Measurements from ENCODE around the gene FMO5.
"Not testable (repeated sequence)": the region's sequence is repeated elsewhere in the genome, so short reads cannot be mapped to it uniquely, and the experiment has no call there.

FMO5 gene

DNA sequence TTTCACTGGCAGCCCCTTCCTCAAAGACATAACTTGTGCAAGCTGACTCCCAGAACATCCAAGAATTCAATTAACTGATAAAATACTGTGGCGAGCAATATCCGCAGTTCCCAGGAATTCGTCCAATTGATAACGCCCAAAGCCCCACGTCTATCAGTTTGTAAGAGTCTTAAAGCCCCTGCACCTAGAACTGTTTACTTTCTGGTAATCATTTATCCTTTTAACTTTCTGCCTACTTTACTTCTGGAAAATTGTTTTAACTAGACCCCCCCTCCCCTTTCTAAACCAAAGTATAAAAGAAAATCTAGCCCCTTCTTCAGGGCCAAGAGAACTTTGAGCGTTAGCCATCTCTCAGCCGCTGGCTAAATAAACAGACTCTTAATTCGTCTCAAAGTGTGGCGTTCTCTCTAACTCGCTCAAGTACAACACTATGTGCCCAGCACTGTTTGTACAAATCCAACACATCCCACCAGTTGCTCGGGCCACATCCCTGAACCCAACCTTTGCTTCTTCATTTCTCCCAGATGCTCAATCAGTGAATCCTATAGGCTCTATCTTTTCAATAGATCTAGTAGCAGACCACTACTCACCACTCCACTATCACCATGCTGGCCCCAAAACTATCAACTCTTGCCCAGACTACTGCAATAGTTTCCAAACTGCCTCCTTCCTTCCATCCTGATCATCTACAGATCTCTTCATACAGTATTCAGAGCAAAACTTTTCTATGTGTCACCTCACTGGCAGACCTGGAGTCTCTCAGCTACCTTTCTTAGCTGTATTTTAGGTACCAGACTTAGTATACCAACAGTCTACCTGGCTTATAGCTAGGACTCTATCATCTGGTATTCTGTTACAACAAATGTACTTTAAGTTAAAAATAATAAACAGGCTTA, 14.0 kb upstream of the FMO5 start:
- no peak for DNase-seq (ENCODE audit: low read depth)

GRCh38 chr1:147238053-147238902, 13.1 kb upstream of the FMO5 start:
- DNase-seq (ENCODE audit: low read depth): no peak

DNA sequence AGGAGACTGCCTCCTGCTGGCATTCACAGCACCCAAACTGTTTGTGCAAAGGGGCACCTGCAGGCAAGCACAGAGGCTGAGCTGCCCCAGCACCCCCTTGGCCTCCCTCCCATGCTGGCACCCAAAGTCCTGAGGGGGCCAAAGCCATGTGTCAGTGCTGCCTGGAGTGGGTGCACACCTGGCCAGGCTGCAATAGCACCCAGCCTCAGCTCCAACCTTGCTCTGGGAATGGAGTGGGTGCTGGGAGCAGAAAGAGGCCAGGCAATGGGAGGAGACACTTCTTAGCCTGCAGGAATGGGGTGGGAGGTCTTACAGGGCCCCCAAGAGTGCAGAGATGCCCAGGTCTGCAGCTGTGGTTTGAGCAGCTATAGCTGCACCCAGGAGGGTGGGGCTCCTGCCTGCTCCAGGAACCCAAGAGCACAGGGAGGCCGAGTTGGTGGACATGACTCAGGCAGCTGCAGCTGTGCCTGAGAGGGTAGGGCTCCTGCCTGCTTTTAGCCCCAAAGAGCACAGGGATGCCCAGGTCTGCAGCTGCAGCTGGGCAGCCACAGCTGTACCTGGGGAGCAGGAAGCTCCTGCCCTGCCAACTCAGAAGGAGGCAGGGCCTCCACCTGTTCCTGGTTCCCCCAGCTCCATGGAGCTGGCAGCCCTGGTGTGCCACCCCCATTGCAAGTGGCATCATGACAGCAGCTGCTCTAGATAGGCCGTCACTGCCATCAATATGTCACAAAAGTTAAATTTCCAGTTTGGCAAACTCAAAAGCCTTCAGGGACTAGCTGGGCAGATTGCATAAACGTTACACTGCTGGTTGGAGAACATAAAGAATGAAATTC, 12.0 kb upstream of the FMO5 start:
- DNase-seq (ENCODE audit: low read depth): no peak

- no peak for DNase-seq (ENCODE audit: low read depth)
These were observed 11.3 kb upstream of the FMO5 start for GRCh38 chr1:147236448-147236847.

DNA sequence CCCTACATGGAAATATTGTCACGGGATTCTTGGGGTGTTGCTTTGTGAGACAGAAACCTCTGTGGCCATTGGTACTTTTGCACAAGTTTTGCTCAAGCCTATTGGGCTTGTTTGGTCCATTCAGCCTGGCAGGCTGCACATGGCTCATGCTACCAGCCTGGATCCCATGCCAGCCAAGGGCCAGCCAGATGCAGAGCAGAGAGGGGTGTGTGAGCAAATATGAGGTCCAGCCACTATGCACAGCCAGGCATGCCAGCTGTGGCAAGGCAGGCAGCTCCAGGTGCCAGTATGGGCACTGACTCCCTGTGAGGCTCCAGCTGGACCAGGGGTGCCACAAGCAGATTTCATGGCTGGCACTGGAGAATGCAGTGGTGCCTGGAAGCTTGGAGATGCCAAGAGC, 10.7 kb upstream of the FMO5 start:
- no peak for DNase-seq (ENCODE audit: low read depth)

DNA sequence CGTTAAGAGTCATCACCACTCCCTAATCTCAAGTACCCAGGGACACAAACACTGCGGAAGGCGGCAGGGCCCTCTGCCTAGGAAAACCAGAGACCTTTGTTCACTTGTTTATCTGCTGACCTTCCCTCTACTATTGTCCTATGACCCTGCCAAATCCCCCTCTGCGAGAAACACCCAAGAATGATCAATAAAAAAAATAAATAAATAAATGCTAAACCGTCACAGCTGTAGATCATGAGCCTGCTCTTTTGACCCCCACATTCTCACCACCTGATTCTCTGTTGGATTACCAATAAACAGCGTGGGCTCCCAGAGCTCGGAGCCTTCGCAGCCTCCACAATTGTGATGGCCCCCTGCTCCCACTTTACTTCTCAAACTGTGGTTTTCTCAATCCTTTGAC, 8.8 kb upstream of the FMO5 start:
- DNase-seq (ENCODE audit: low read depth): not testable (repeated sequence)

DNA sequence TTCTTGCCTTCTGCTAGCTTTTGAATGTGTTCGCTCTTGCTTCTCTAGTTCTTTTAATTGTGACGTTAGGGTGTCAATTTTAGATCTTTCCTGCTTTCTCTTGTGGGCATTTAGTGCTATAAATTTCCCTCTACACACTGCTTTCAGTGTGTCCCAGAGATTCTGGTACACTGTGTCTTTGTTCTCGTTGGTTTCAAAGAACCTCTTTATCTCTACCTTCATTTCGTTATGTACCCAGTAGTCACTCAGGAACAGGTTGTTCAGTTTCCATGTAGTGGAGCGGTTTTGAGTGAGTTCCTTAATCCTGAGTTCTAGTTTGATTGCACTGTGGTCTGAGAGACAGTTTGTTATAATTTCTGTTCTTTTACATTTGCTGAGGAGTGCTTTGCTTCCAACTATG, 5.9 kb upstream of the FMO5 start:
- DNase-seq (ENCODE audit: low read depth): not testable (repeated sequence)

GRCh38 chr1:147223740-147224615, 1.2 kb downstream of the FMO5 start:
- no peak for DNase-seq (ENCODE audit: low read depth)

DNA sequence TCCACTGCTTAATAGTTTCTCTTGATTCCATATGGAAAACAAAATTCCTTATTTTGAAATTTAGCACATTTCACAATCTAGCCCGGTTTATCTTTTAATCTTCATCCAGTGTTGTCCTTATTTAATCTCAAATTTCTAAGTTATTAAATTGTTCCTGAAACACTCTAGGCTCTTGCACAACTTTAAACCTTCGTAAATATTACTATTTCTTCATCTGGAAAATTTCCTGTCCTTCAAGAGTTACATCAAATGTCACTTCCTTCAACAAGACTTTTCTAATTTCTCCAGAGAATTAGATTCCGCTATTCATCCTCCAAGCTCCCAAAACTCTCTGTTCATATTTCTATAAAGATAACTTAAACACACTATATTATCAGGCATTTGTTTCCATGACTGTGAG, 6.5 kb downstream of the FMO5 start:
- no peak for DNase-seq (ENCODE audit: low read depth)

- no peak for DNase-seq (ENCODE audit: low read depth)
These were observed 8.0 kb downstream of the FMO5 start for GRCh38 chr1:147217141-147217540.

DNA sequence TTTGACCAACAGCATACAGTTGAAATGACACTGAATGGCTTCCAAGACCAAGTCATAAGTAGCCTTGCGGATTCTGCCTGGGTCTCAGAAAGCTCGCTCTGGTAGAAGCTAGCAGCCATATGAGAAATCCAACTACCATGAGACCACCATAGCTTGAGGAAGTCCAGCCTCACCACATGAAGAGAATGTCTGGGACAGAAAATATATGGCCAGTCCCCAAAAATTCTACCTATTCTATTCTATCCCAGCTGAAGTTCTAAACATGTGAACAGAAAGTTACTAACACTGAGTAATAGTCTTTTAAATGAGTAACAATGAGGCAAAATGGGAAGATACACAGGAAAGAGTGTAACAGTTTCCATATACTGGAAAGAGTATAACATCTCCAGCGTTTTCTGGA, 9.0 kb downstream of the FMO5 start:
- DNase-seq (ENCODE audit: low read depth): no peak

DNA sequence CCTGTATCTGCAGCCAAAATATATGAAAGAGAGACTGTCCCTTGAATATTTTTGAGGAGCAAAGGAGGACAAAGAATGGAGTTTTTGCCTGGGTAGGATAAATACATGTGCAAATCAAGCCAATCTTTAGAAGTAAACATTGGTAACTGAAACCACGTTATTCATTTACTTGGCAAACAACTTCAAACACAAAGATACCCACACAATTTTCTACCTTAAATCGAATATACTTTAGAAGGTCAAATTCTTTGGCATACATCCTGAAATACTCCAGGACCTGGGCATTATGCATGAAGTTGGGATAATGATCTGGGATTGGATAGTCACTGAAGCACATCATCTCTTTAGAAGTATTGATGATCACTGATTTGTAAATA, 9.6 kb downstream of the FMO5 start:
- DNase-seq (ENCODE audit: low read depth): no peak

DNA sequence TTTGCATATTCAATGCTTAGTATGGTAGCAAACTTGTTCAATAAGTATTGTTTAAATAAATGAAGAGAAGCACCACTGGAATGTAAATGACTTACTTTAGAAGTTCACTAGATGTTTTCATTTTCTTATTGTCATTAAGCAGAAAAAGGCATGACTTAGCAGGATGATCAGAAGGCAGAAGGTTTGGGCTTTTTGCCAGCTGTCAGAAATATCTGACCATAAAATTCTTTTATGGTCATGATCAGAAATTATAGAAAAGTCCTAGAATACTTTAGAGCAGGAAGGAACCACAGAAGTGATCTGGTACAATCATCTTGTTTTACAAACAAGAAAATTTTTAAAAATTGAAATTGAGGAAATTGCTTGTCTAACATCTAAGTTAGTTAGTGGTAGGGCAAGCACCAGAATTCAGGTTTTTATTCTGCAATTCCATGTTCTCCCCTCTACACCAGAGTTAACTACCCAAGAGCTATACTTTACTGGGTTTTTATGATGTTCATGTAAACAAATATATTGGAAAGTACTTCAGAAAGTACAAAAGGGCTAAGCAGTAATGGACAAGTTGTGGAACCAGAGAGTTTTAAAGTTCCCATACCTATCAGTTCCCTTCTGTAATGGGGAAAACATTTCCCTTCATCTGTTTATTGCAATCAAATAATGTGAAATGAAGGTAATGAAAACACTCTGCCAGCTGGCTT, 10.1 kb downstream of the FMO5 start:
- DNase-seq (ENCODE audit: low read depth): no peak

DNA sequence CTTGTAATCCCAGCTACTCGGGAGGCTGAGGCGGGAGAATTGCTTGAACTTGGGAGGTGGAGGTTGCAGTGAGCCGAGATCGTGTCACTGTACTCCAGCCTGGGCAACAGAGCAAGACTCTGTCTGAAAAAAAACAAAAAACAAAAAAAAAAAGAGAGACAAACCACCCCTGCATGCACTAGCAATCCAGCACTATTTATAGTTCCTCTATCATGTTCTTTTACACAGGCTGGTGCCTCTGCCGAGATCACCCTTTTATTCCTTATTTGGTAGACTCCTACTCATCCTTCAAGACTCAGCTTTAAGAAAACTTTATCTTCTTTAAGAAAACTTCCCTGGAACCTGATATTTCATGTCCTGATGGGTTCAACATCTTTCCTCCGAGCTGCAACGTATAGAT, 10.8 kb downstream of the FMO5 start:
- no peak for DNase-seq (ENCODE audit: low read depth)

- no peak for DNase-seq (ENCODE audit: low read depth)
These were observed 11.9 kb downstream of the FMO5 start for GRCh38 chr1:147213271-147213670.

DNA sequence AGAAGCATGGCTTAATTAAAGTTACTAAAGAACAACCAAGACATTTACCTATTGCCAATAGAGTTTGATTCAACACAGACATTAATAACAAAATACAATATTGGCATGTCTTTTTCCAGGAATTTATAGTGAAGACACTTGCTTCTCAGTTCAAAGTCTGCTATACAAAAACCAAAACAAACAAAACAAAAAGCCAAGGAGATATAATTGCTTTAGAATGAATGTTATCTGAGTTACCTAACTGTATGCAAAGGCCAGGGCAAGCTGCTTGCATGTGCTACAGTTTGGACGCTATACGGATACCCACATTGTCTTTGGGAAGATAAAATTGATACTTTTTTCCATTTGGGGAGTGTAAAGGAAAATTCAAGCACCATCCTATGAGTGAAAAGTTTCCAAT, 13.6 kb downstream of the FMO5 start:
- DNase-seq (ENCODE audit: low read depth): no peak

- no peak for DNase-seq (ENCODE audit: low read depth)
These were observed 14.2 kb downstream of the FMO5 start for GRCh38 chr1:147210987-147211386.

- no peak for DNase-seq (ENCODE audit: low read depth)
These were observed 15.0 kb downstream of the FMO5 start for GRCh38 chr1:147209825-147210821.

- DNase-seq (ENCODE audit: low read depth): no peak
These were observed 16.5 kb downstream of the FMO5 start for GRCh38 chr1:147208619-147209018.
